NCI-H146 treated with DMSO at 0.1 percent for 48 hours (cell line): Measurements from ENCODE around the gene STIP1.

Experiments used
- DNase-seq: peaks from one replicate; lab custom pipeline; 2025; ENCODE audit not compliant: unreplicated experiment; lab: John Stamatoyannopoulos, UW

The STIP1 gene

DNA sequence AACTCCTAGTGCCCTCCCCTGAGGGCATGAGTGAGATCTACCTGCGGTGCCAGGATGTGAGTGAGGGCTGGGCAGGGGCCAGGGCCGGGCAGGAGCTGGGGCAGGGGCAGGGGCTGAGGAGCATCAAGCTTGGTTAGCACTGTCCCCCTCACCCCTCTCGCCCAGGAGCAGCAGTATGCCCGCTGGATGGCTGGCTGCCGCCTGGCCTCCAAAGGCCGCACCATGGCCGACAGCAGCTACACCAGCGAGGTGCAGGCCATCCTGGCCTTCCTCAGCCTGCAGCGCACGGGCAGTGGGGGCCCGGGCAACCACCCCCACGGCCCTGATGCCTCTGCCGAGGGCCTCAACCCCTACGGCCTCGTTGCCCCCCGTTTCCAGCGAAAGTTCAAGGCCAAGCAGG is 34.3 kb downstream of the STIP1 start:
- DNase-seq = no peak

DNA sequence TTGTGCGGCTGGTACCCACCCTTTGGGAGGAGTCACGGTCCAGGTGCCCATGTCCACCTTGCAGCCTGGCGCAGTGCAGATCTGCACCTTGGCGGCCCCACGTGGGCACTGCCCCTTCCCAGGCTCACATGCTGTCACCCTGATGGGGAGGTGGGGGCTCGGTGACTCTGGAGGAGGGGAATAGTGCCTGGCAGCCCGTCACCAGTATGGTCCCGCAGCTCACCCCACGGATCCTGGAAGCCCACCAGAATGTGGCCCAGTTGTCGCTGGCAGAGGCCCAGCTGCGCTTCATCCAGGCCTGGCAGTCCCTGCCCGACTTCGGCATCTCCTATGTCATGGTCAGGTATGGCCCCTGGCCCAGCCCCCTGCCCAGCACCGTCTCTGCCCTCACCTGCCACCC is 34.8 kb downstream of the STIP1 start:
- DNase-seq = no peak

DNA sequence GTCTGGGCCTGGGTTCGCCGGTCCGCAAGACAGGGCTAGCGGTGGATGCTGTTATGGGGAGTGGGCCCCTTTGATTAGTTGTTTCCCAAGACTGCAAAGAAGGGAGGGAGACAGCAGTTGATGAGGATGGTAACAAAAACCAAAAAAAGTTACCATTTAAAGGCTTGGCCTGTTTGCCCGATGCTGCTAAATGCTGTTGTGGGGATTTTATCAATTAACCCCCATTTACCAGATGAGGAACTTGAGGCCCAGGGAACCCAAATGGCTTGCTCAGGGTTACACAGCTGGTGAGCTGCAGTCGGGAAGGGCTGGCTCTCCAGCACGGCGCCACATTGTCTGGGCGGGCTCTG is 36.7 kb downstream of the STIP1 start:
- no peak for DNase-seq

DNA sequence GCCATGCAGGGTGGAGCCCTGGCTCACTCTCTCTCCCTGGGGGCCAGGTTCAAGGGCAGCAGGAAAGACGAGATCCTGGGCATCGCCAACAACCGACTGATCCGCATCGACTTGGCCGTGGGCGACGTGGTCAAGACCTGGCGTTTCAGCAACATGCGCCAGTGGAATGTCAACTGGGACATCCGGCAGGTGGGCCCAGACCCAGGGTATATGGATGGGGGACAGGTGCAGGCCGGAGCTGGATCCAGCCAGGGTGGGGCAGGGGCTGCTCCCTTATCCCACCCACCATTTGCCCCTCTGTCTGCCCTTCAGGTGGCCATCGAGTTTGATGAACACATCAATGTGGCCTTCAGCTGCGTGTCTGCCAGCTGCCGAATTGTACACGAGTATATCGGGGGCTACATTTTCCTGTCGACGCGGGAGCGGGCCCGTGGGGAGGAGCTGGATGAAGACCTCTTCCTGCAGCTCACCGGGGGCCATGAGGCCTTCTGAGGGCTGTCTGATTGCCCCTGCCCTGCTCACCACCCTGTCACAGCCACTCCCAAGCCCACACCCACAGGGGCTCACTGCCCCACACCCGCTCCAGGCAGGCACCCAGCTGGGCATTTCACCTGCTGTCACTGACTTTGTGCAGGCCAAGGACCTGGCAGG is 37.2 kb downstream of the STIP1 start:
- no peak for DNase-seq

DNA sequence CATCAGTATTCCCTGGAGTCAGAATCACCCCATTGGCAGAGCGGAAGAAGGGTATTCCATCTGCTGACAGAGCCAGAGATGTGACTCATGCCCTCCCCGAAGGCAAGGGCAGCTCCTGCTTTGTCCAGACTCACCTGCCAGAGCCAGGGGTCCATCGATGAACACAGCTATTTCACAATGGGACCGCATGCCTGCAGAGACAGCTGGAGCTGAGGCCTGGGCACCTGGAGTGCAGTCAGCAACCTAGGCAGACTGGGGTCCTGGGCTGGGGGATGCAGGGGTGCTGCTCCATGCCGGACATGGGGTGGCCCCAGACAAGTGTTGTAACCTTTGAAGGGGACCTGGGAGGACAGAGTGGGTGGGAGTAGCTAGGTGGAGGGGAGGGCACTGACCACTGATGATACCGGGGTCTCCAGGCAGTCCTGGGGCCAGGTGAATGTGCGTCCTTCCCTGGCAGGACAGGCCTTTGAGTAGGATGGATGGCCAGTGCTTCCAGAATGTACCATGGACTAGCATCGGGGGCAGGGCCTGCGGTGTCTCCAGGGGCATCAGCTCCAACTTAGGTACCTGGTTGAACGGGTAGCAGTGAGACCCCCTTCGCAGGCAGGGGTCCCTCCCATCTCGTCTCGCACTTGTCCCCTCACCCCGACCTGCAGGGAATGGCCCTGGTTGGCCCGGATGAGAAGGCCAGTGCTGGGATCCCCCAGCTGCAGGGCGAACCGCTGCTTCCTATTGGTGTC is 38.4 kb downstream of the STIP1 start:
- DNase-seq = no peak

DNA sequence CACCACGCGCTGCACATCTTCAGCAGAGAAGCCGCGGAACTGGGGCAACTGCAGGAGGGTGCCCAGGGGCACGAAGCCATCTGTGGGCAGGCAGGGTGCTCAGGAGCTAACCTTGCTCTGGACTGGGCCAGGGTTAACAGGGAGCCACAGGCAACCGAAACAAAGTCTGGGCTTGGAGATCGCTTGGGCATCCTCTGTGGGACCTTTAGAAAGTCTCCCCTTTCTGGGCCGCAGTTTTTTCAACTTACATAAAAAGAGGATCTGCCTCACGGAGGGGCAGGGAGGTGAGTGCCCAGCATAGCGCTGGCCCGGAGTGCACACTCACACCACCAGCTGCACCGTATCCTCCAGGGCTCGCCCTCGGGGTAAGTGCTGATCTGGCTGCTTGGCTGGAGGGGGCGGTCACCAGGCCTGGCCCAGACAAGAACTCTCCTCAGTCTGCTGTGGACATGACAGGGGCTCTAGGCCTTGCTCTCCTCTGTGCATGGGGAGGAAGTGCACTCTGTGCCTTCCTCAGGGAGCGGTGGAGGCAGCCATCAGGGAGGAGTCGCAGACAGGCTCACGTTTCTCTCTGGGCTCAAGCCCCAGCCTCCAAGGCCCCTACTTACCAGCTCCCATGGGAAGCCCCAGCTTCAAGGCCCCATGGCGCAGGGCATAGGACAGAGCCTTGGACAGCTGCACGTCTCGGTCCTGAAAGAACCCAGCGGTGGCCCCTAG is 39.1 kb downstream of the STIP1 start:
- DNase-seq = no peak

DNA sequence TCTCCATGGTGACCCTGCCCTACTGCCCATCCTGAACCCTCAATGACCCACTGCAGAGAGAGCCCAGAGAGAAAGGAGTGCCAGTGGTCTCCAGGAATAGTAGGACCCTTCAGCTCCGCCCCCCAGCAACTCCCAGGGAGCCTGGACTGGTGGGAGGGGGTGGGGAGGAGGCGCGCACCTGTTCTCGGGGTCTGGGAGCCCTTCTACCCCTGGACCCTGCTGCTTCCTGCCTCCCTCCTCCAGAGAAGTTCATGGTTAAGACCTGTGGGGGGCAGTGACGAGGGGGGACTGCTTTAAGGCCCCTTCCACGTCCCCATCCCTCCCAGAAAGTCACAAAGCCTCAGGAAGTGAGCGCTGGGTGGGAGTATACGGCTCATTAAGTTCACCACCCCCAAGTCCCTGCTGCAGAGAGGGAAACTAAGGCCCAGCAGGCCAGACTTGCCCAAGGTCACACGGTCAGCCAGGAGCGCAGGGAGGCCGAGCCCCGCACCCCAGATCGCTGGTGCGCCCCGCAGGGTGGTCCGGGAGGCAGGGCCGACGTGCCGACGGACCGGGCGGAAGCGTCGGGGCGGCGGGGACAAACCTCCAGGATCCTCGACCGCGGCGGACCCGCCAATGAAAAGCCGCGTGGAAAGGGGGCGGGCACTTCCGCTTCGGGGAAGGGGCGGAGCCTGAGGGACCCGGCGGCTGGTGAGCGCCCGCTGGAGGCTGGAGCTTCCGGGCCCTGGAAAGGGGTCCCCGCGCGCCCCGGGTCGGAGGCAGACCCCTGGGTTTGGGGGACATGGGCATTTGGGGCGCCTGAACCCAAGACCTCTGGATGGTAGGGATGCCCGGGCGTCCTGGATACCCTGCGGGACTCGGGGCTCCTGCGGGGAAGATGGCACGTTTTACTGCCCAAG is 39.9 kb downstream of the STIP1 start, which contains the start of the genes NUDT22 and TRPT1:
NUDT22 (plus strand) TSS at position 667 of the 899 bp plus-strand sequence. CDS start 379 bp downstream, outside the sequence.
TRPT1 (minus strand) TSS at position 579 of the 899 bp plus-strand sequence; CDS start at position 253, 326 bp downstream.
- peak; percentile 60 for DNase-seq

DNA sequence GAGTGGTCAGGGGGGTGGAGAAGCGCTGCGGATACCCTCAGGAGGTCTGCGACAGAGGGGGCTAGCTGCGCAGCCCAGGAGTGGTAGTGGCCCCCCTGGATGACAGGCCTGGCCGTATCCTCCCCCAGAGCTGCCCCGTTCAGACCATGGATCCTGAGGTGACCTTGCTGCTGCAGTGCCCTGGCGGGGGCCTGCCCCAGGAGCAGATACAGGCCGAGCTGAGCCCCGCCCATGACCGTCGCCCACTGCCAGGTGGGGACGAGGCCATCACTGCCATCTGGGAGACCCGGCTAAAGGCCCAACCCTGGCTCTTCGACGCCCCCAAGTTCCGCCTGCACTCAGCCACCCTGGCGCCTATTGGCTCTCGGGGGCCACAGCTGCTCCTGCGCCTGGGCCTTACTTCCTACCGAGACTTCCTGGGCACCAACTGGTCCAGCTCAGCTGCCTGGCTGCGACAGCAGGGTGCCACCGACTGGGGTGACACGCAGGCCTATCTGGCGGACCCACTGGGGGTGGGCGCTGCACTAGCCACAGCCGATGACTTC is 40.6 kb downstream of the STIP1 start:
- DNase-seq = peak; percentile 21

DNA sequence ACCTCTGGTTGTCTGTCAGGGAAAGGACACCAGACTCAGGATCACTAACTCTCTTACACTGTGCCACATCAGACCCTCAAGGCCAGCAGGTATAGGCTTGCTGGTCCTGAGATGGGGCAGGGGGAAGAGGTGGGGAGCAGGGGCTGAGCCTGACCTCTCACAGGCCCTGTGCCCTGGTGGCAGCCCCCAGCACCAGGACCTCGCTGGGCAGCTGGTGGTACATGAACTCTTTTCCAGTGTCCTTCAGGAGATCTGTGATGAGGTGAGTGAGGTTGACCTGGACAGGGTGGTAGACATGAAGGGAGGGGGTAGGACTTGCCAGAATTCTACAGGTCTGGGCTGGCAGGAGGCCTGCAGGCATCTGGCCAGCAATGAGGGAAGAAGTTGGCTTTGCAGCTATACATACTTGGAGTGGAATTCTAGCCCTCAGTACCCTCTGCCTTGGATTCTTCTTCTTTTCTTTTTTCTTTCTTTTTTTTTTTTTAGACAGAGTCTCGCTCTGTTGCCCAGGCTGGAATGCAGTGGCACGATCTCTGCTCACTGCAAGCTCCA is 41.5 kb downstream of the STIP1 start:
- no peak for DNase-seq

DNA sequence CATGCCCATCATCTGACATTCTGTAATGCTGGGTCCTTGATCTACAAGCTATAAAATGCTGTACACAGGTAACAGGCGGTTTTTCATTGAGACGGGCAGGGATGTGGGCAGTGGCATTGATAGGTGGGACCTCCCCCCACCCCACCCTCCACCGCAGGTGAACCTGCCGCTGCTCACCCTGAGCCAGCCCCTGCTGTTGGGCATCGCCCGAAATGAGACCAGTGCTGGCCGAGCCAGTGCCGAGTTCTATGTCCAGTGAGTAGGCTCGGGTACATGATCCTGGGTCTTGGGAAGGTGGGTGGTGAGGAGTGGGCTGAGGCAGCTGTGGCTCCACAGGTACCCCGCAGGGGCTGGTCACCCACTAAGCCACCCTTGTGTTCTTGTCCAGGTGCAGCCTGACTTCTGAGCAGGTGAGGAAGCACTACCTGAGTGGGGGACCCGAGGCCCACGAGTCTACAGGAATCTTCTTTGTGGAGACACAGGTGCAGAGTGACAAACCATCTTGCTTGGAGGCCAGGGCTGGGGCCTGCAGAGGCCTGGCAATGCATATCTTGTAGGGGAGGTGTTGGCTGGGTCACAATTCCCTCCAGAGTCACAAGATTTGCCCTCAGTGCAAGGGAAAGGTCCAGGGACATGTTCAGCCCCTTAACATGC is 43.2 kb downstream of the STIP1 start:
- DNase-seq = no peak

DNA sequence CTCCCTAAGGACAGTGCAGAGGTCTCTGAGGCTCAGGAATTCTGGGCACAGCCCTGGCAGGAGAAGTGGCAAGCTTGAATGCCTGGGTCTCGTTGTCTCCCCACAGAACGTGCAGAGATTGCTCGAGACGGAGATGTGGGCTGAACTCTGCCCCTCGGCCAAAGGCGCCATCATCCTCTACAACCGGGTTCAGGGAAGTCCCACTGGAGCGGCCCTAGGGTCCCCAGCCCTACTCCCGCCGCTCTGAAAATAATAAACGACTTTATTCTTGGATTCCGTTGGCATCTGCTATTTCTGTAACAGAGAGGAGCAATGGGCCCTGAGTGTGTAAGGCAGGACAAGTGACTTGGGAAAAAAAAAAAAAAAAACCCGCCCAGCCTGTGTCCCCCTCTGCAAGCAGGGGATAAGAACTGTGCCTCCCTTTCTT is 43.8 kb downstream of the STIP1 start:
- no peak for DNase-seq

DNA sequence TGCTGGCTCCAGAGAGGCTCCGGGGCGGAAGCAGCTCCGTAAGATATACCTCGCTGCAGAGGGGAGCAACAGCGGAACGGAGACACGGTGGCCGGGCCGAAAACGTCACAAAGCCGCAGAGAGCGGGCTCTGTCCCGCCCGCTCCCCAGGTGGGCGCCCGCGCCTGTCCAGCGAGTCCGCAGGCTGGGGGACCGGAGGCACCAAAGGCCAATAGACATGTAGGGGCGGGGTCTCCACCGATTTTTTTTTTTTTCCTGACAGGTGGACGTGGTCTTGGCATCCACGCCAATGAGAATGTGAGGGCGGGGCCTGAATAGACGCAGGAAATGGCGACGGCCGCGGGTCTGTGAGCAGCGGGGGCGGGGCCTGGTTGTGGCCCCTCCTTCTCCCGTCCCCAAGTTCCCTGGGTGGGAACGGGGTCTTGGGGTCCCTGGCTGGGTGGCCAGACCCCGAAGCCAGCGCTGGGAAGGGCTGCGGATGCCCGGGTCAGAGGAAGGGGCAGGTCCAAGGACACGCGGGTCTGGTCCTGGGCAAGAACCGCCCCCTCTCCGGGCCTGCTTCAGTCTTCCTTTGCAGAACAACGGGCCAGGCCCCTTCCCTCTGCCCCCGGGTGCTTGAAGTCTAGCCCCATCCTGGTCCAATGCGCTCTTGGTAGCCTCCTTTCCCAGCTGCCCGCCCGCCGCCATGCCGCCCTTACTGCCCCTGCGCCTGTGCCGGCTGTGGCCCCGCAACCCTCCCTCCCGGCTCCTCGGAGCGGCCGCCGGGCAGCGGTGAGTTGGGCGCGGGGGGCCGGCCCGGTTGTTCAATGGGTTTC is 44.4 kb downstream of the STIP1 start, which contains the start of gene DNAJC4:
DNAJC4 (plus strand) TSS at position 378 of the 814 bp plus-strand sequence; CDS start at position 685, 307 bp downstream.
- DNase-seq = peak; percentile 93

DNA sequence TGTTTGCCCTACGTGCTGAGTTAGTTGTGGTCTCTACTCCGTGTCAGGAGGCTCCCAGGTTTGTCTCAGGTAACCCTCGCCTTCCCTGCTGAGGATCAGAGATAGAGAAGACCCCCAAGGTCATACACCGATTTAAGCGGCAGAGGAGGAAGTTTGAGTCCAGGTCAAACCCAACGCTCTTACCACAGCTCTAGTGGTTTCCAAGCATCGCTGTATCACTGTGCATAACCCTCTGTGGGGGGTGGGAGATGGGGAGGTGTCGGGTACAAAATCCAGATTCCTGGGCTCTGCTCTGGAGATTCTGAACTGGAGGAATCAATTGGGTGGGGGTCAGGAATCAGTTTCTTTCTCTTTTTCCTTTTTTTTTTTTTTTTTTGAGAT is 45.0 kb downstream of the STIP1 start:
- DNase-seq = no peak

DNA sequence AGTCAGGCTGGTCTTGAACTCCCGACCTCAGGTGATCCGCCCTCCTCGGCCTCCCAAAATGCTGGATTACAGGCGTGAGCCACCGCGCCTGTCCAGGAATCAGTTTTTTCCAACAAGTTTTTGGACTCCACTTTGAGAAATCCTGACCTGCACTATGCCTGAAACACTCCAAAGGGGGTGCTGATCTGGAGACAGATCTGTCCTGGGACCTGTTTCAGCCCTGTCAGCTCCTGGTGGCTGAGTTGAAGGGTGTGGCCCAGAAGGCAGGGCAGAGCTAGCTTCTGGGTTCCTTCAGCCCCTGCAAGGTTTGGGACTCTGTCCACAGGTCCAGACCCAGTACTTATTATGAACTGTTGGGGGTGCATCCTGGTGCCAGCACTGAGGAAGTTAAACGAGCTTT is 45.6 kb downstream of the STIP1 start:
- DNase-seq = no peak

DNA sequence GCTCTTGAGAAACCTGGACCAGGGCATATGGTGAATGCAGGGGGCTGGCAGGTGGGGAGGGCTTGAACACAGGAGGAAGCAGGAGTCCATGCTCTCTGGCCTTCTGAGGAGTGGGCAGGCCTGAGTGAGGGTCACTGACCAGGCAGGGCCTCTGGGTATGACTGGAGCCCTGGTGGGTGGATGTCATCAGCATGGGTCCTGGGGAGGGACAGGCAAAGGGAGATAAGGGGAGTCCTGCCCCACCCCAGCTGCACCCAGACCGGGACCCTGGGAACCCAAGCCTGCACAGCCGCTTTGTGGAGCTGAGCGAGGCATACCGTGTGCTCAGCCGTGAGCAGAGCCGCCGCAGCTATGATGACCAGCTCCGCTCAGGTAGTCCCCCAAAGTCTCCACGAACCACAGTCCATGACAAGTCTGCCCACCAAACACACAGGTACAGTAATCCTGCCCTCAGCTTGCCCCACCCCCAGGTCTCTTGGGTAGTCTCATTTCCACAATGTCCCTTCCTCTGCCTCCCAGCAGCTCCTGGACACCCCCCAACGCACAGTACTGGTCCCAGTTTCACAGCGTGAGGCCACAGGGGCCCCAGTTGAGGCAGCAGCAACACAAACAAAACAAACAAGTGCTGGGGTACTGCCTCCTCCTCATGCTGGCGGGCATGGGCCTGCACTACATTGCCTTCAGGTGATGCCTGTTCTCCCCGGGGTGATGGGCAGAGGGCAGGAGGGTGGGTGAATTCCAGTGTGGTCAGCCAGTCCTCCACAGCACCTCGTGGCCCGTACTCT is 46.4 kb downstream of the STIP1 start:
- DNase-seq = no peak

DNA sequence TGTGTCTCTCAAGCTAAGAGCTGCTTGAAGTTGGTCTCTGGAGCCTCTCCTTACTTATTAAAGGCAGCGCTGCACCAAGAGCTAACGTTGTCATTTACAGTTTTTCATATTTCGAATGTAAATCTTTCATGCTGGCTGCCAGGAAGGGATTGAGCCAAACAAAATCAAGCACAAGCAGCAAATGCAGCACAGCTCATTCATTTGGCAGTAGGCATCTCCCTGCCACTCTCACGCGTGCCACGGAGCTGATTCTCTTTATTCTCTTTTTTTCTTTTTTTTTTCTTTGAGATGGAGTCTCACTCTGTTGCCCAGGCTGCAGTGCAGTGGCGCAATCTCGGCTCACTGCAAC is 47.0 kb downstream of the STIP1 start:
- no peak for DNase-seq

DNA sequence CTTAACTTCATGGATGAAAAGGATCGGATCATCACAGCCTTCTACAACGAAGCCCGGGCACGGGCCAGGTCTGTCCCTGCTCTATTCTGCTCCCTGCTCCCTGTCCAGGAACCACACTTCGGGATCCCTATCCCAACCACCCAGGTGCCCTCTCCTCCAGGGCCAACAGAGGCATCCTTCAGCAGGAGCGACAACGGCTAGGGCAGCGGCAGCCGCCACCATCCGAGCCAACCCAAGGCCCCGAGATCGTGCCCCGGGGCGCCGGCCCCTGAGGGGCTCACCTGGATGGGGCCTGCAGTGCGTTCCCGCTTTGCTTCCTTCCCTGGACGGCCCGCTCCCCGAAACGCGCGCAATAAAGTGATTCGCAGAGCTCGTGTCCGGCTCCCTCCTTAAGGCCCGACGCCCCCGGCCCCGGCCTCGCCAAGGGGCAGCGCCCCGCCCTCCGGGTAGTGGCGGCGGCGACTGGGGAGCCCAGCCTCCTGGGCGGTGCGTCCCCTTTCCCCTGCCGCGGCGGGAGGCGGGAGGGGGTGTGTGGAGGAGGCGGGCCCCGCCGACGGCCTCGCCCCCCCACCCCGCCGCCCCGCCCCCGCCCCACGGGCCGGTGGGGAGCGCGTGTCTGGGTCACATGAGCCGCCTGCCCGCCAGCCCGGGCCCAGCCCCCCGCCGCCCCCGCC is 48.1 kb downstream of the STIP1 start, which contains the start of gene VEGFB:
VEGFB (plus strand) TSS at position 672 of the 674 bp plus-strand sequence. CDS start 250 bp downstream, outside the sequence.
- peak; percentile 46 for DNase-seq
